ENCODE data around the gene TTC9B. TPM values are rescaled to one million over a fixed set of nuclear protein-coding genes. Genes with fewer than 3 reads are reported as not detected.

The TTC9B gene
- total RNA-seq, 1 donor from 2014 or later, result not detected

DNA sequence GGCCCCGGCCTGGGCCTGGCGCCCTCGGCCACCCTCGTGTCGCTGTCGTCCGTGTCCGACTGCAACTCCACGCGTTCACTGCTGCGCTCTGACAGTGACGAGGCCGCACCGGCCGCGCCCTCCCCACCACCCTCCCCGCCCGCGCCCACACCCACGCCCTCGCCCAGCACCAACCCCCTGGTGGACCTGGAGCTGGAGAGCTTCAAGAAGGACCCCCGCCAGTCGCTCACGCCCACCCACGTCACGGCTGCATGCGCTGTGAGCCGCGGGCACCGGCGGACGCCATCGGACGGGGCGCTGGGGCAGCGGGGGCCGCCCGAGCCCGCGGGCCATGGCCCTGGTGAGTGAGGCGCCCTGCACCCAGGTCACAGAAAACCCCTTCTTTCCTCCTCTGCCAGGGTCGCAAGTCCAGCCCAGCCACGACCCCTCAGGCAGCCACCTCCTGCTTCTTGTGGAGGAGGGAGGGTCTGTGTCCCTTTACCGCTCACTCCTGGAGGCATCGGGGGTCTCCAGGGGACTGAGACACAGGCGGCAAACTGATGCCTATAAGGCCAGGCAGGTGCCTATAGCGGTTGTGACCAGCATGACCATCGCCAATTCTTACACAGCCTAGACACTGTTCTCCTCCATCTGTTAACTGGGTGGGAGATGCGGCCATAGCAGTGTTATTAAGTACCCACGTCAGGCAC lies 4.2 kb downstream of the TTC9B start:
- no peak overlapping the region for H3K27ac Mint-ChIP-seq
- peaks cover 3% of the 10 kb centered on the region for H3K4me1 Mint-ChIP-seq (ENCODE audit: low read depth)
- DNase-seq (ENCODE audit: low spot score), result no peak
- H3K27me3 Mint-ChIP-seq (ENCODE audit: low read depth), result peaks cover 16% of the 10 kb centered on the region
- no peak overlapping the region for H3K4me3 Mint-ChIP-seq (ENCODE audit: low read depth)
- peaks cover 15% of the 10 kb centered on the region for H3K36me3 Mint-ChIP-seq (ENCODE audit: low read depth)
- H3K9me3 Mint-ChIP-seq, result no peaks in the 10 kb centered on the region
- intact Hi-C loops (cut with micrococcal nuclease), result no loop called here

DNA sequence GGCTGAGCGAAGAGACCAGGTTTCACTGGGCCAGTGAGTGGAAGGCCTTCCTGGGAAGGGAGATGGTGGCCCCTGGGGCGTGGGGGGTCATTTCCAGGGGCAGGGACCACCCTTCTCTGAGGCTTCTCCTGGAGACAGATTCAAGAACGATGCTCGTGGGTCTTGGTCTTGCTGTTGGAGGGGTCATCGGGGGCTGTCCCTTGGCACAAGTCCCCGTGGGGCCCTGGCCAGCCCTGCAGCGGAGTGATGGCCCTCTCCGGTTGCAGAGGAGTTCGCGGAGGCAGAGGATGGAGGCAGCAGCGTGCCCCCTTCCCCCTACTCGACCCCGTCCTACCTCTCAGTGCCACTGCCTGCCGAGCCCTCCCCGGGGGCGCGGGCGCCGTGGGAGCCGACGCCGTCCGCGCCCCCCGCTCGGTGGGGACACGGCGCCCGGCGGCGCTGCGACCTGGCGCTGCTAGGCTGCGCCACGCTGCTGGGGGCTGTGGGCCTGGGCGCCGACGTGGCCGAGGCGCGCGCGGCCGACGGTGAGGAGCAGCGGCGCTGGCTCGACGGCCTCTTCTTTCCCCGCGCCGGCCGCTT lies 4.8 kb downstream of the TTC9B start:
- Mint-ChIP-seq H3K4me1 (ENCODE audit: low read depth) (peaks cover 3% of the 10 kb centered on the region), H3K9me3 (no peaks in the 10 kb centered on the region), H3K27ac (no peak overlapping the region), H3K27me3 (ENCODE audit: low read depth) (peaks cover 11% of the 10 kb centered on the region), H3K36me3 (ENCODE audit: low read depth) (peaks cover 19% of the 10 kb centered on the region), H3K4me3 (ENCODE audit: low read depth) (no peak overlapping the region)
- intact Hi-C loops (cut with micrococcal nuclease), result no loop called here
- no peak for DNase-seq (ENCODE audit: low spot score)

DNA sequence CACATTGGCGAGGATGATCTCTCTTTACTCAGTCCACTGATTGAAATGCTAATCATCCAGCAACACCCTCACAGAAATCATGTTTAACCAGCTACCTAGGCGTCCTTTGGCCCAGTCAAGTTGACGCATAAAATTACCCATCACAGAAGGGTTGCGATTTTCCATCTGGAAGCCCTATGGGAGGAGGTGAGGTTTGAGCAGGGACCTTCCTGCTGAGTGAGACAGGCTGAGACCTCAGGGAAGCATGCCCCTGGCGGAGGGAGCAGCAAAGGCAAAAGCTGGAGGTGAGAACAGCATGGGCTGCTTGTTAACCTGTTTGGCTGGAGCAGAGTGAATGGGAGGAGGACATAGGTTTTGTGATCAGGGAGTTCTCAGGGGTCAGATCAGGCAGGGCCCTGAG lies 7.3 kb downstream of the TTC9B start:
- no peak overlapping the region for H3K4me3 Mint-ChIP-seq (ENCODE audit: low read depth)
- H3K27ac Mint-ChIP-seq, result no peak overlapping the region
- H3K36me3 Mint-ChIP-seq (ENCODE audit: low read depth), result peaks cover 19% of the 10 kb centered on the region
- H3K9me3 Mint-ChIP-seq, result no peaks in the 10 kb centered on the region
- intact Hi-C loops (cut with micrococcal nuclease), result no loop called here
- H3K27me3 Mint-ChIP-seq (ENCODE audit: low read depth), result no peaks in the 10 kb centered on the region
- DNase-seq (ENCODE audit: low spot score), result no peak
- no peaks in the 10 kb centered on the region for H3K4me1 Mint-ChIP-seq (ENCODE audit: low read depth)

DNA sequence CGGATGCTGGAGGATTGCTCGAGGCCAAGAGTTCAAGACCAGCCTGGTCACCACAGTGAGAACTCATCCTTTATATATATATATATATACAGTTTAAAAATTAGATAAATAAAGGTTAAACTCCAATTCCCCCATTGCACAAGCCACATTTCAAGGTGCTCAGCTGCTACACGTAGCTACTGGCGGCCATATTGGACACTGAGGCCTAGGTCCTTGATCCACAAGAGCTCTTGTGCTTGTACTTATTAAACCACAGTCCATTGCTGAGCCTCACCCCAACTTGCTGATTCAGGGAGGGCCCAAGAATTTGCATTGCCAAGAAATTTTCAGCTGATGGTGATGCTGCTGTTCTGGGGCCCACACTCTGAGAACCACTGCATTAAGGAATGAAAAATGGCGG lies 9.6 kb downstream of the TTC9B start:
- no peaks in the 10 kb centered on the region for H3K9me3 Mint-ChIP-seq
- no peaks in the 10 kb centered on the region for H3K4me1 Mint-ChIP-seq (ENCODE audit: low read depth)
- DNase-seq (ENCODE audit: low spot score), result no peak
- intact Hi-C loops (cut with micrococcal nuclease), result no loop called here
- H3K36me3 Mint-ChIP-seq (ENCODE audit: low read depth), result peaks cover 24% of the 10 kb centered on the region
- H3K27ac Mint-ChIP-seq, result no peak overlapping the region
- H3K27me3 Mint-ChIP-seq (ENCODE audit: low read depth), result no peaks in the 10 kb centered on the region
- H3K4me3 Mint-ChIP-seq (ENCODE audit: low read depth), result no peak overlapping the region

DNA sequence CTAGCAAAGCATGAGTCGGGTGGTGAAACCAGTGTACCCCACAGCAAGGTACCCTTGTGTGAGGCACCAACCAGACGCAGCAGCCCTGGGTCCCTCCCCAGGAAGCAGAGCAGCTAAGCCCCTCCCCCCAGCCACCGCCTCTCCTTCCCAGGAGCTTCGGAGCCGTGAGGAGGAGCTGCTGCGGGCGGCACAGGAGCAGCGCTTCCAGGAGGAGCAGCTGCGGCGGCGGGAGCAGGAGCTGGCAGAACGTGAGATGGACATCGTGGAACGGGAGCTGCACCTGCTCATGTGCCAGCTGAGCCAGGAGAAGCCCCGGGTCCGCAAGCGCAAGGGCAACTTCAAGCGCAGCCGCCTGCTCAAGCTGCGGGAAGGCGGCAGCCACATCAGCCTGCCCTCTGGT lies 12.4 kb downstream of the TTC9B start:
- intact Hi-C loops (cut with micrococcal nuclease), result no loop called here
- no peak for DNase-seq (ENCODE audit: low spot score)
- Mint-ChIP-seq H3K4me1 (ENCODE audit: low read depth) (no peaks in the 10 kb centered on the region), H3K4me3 (ENCODE audit: low read depth) (no peak overlapping the region), H3K27ac (no peak overlapping the region), H3K27me3 (ENCODE audit: low read depth) (no peaks in the 10 kb centered on the region), H3K9me3 (no peaks in the 10 kb centered on the region), H3K36me3 (ENCODE audit: low read depth) (peaks cover 19% of the 10 kb centered on the region)

DNA sequence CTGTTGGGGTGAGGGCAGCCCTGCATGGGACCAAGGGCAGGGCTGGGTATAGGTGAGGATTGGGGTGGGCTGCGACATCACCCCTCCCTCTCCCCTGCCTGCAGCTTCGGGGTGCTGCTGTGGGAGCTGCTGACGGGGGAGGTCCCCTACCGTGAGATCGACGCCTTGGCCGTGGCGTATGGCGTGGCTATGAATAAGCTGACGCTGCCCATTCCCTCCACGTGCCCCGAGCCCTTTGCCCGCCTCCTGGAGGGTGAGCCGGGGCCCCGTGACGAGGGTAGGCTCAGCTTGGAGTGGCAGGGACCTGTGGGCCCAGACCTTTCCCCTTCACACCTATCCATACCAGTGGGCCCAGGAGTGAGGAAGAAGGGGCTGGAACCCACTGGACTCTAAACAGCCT lies 13.8 kb downstream of the TTC9B start:
- no peak overlapping the region for H3K4me3 Mint-ChIP-seq (ENCODE audit: low read depth)
- H3K4me1 Mint-ChIP-seq (ENCODE audit: low read depth), result no peaks in the 10 kb centered on the region
- DNase-seq (ENCODE audit: low spot score), result no peak
- intact Hi-C loops (cut with micrococcal nuclease), result no loop called here
- no peaks in the 10 kb centered on the region for H3K9me3 Mint-ChIP-seq
- H3K36me3 Mint-ChIP-seq (ENCODE audit: low read depth), result peaks cover 14% of the 10 kb centered on the region
- H3K27me3 Mint-ChIP-seq (ENCODE audit: low read depth), result no peaks in the 10 kb centered on the region
- no peak overlapping the region for H3K27ac Mint-ChIP-seq

DNA sequence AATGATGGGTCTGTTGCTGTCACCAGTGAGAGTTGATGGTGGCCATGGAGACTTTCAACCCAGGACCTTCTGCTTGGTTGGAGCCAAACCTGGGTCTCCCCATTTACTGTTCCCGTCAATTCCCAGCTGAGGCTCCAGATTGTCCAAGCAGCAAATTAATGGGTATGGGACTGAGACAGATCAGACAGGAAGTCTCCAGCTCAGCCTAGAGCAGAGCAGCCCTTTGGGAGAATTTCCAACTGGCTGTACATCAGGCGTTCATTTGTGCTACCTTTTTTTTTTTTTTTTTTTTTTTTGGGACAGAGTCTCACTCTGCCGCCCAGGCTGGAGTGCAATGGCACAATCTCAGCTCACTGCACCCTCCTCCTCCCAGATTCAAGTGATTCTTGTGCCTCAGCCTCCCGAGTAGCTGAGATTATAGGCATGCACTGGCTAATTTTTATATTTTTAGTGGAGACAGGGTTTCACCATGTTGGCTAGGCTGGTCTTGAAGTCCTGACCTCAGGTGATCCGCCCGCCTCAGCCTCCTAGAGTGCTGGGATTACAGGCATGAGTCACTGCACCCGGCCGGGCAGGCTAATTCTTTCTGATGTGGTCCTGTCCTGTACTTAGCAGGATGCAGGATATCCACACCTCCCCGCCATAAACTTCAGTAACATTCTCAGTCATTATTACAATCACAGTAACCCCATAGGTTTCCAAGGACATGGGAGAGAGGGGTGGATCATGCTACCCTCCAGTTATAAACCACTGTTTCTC lies 17.7 kb downstream of the TTC9B start:
- intact Hi-C loops (cut with micrococcal nuclease), result no loop called here
- H3K9me3 Mint-ChIP-seq, result no peaks in the 10 kb centered on the region
- H3K27ac Mint-ChIP-seq, result no peak overlapping the region
- no peaks in the 10 kb centered on the region for H3K4me1 Mint-ChIP-seq (ENCODE audit: low read depth)
- no peak overlapping the region for H3K4me3 Mint-ChIP-seq (ENCODE audit: low read depth)
- no peak for DNase-seq (ENCODE audit: low spot score)
- H3K36me3 Mint-ChIP-seq (ENCODE audit: low read depth), result peaks cover 11% of the 10 kb centered on the region
- no peaks in the 10 kb centered on the region for H3K27me3 Mint-ChIP-seq (ENCODE audit: low read depth)

DNA sequence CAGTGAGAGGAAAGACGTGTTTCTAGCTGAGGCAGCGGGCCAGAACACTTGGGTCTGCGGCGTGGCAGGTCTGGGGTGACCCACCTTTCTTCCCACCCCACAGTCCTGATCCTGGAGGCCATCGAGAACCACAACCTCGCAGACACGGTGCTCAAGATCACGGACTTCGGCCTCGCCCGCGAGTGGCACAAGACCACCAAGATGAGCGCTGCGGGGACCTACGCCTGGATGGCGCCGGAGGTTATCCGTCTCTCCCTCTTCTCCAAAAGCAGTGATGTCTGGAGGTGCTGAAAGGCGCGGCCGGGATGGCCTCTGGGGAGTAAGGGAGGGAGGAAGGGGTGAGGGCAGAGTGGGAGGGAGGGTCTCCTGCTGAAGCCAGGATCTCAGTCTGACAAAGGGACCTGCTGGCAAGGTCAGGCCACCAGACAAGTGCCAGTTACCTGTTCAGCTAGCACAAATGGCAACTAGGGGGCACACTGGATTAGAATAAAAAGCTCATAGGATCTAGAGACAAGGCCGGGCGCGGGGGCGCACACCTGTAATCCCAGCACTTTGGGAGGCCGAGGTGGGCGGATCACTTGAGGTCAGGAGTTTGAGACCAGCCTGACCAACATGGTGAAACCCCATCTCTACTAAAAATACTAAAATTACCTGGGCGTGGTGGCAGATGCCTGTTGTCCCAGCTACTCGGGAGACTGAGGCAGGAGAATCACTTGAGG lies 19.8 kb downstream of the TTC9B start:
- DNase-seq (ENCODE audit: low spot score), result no peak
- peaks cover 2% of the 10 kb centered on the region for H3K4me1 Mint-ChIP-seq (ENCODE audit: low read depth)
- H3K4me3 Mint-ChIP-seq (ENCODE audit: low read depth), result no peak overlapping the region
- H3K27me3 Mint-ChIP-seq (ENCODE audit: low read depth), result no peaks in the 10 kb centered on the region
- intact Hi-C loops (cut with micrococcal nuclease), result no loop called here
- H3K27ac Mint-ChIP-seq, result no peak overlapping the region
- no peaks in the 10 kb centered on the region for H3K9me3 Mint-ChIP-seq
- H3K36me3 Mint-ChIP-seq (ENCODE audit: low read depth), result peaks cover 6% of the 10 kb centered on the region

DNA sequence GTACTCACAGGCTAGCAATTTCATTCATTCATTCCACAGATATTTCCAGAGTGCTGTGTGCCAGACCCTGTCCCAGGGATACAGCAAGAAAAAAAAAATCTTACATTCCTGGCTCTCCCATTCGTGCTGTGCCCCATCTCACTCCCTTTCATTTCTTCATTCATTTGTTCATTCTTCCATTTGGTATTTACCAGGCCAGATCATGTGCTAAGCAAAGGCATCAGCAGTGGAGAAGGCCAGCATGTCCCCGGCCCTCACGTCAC lies 24.7 kb downstream of the TTC9B start:
- H3K4me1 Mint-ChIP-seq (ENCODE audit: low read depth), result peaks cover 17% of the 10 kb centered on the region
- H3K27ac Mint-ChIP-seq, result no peak overlapping the region
- H3K36me3 Mint-ChIP-seq (ENCODE audit: low read depth), result no peaks in the 10 kb centered on the region
- no peak for DNase-seq (ENCODE audit: low spot score)
- H3K4me3 Mint-ChIP-seq (ENCODE audit: low read depth), result peak overlapping the region; percentile 0
- no peaks in the 10 kb centered on the region for H3K27me3 Mint-ChIP-seq (ENCODE audit: low read depth)
- intact Hi-C loops (cut with micrococcal nuclease), result no loop called here
- no peaks in the 10 kb centered on the region for H3K9me3 Mint-ChIP-seq

DNA sequence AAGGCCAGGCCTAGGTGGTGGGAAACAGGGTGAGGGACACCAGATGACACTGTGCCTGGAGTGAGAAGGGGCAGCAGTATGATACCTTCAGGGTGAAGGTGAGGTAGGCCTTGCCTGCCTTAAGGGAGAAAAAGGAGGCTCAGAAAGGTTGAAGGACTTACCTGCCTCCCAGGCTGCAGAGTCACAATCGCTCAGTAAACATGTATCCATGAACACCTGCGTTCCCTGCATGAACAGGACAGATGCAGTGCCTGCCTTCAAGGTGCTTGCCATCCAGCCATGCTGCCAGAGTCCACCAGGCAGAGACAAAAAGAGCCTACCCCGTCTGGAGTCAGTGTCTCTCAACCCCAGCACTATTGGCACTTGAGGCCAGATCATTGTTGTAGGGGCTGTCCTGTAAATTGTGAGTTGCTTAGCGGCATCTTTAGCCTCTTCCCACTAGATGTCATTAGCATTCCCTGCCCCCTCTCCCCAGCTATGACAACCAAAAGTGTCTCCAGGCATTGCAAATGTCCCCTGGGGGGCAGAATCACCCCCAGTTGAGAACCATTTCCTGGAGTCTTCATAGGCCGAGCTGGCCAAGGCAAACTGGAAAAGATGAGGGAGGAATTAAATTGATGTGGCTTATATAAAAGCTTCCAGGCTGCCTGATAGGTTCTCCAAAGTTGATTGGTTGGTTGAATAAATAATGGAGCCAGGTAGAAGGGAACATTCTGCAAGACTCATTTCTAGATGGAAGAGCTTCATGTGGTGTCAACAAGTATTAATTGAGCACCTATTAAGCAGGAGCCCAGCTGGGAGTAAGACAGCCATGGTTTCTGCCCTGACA lies 25.2 kb downstream of the TTC9B start:
- H3K27me3 Mint-ChIP-seq (ENCODE audit: low read depth), result no peaks in the 10 kb centered on the region
- peak overlapping the region; percentile 67 for H3K4me3 Mint-ChIP-seq (ENCODE audit: low read depth)
- H3K9me3 Mint-ChIP-seq, result no peaks in the 10 kb centered on the region
- peak overlapping the region; percentile 38 for H3K27ac Mint-ChIP-seq
- DNase-seq (ENCODE audit: low spot score), result no peak
- H3K4me1 Mint-ChIP-seq (ENCODE audit: low read depth), result peaks cover 17% of the 10 kb centered on the region
- intact Hi-C loops (cut with micrococcal nuclease), result no loop called here
- no peaks in the 10 kb centered on the region for H3K36me3 Mint-ChIP-seq (ENCODE audit: low read depth)

DNA sequence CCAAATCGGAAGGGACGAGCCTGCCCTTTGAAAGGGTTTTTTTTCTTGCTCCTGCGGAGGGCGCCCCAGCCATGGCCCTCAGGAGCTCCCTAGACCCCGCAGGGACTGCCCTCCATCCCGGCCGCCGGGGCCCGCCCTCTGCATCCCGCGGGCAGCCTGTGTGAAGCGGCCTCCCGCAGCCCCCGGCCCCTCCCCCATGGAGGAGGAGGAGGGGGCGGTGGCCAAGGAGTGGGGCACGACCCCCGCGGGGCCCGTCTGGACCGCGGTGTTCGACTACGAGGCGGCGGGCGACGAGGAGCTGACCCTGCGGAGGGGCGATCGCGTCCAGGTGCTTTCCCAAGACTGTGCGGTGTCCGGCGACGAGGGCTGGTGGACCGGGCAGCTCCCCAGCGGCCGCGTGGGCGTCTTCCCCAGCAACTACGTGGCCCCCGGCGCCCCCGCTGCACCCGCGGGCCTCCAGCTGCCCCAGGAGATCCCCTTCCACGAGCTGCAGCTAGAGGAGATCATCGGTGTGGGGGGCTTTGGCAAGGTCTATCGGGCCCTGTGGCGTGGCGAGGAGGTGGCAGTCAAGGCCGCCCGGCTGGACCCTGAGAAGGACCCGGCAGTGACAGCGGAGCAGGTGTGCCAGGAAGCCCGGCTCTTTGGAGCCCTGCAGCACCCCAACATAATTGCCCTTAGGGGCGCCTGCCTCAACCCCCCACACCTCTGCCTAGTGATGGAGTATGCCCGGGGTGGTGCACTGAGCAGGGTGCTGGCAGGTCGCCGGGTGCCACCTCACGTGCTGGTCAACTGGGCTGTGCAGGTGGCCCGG lies 26.1 kb downstream of the TTC9B start:
- H3K4me1 Mint-ChIP-seq (ENCODE audit: low read depth), result peaks cover 17% of the 10 kb centered on the region
- peak overlapping the region; percentile 67 for H3K4me3 Mint-ChIP-seq (ENCODE audit: low read depth)

More for the DNA sequence above, 26.1 kb downstream of the TTC9B start:
- Mint-ChIP-seq H3K27me3 (ENCODE audit: low read depth) (no peaks in the 10 kb centered on the region), H3K36me3 (ENCODE audit: low read depth) (no peaks in the 10 kb centered on the region), H3K27ac (peak overlapping the region; percentile 38), H3K9me3 (no peaks in the 10 kb centered on the region)
- no peak for DNase-seq (ENCODE audit: low spot score)
- intact Hi-C loops (cut with micrococcal nuclease), result no loop called here
